ENCODE results near the gene HEATR9.

- TF ChIP-seq CTCF (IDR thresholded peaks at IDR 0.05; ENCODE audit: extremely low read depth in 1 of 2, insufficient read depth in 1 of 2, low read depth in 1 of 2, low read length in 2 of 2) (no peak), EZH2 (IDR thresholded peaks at IDR 0.05; ENCODE audit: borderline replicate concordance, low read depth, low read length, severe bottlenecking) (no peak), POLR2AphosphoS5 (IDR thresholded peaks at IDR 0.05; ENCODE audit: insufficient read depth, low read depth, low read length) (no peak), POLR2A (IDR thresholded peaks at IDR 0.05; ENCODE audit: low read depth, low read length) (no peak), MYC (IDR thresholded peaks at IDR 0.05; ENCODE audit: low read depth, low read length) (no peak)
Observed at GRCh38 chr17:35841101-35841500, 27.6 kb downstream of the HEATR9 start.

Data from endothelial cell of umbilical vein (primary cell).